COR-L47 (cell line): Measurements from ENCODE around the gene PDE1C.

Source experiments
- DNase-seq: peaks from one replicate; lab custom pipeline; 2025; lab: John Stamatoyannopoulos, UW

Gene PDE1C

GRCh38 chr7:31939076-31939475 is 131.1 kb downstream of the PDE1C start:
- no peak for DNase-seq

- no peak for DNase-seq
Observed at GRCh38 chr7:31938650-31939049, 131.6 kb downstream of the PDE1C start.

- DNase-seq: no peak
Observed at GRCh38 chr7:31937982-31938381, 132.2 kb downstream of the PDE1C start.

- DNase-seq: no peak
Observed at GRCh38 chr7:31935124-31936054, 134.8 kb downstream of the PDE1C start.

GRCh38 chr7:31934551-31934950 is 135.7 kb downstream of the PDE1C start:
- DNase-seq: no peak

- no peak for DNase-seq
Observed at GRCh38 chr7:31933481-31933880, 136.7 kb downstream of the PDE1C start.

- DNase-seq: no peak
Observed at GRCh38 chr7:31926991-31927584, 143.1 kb downstream of the PDE1C start.

GRCh38 chr7:31925753-31926454 is 144.3 kb downstream of the PDE1C start:
- DNase-seq: no peak

GRCh38 chr7:31924251-31924650 is 146.0 kb downstream of the PDE1C start:
- no peak for DNase-seq

GRCh38 chr7:31922848-31923247 is 147.4 kb downstream of the PDE1C start:
- DNase-seq: no peak

- DNase-seq: no peak
Observed at GRCh38 chr7:31921047-31921446, 149.2 kb downstream of the PDE1C start.

- no peak for DNase-seq
Observed at GRCh38 chr7:31919678-31920369, 150.4 kb downstream of the PDE1C start.

GRCh38 chr7:31918706-31919393 is 151.4 kb downstream of the PDE1C start:
- no peak for DNase-seq

- DNase-seq: no peak
Observed at GRCh38 chr7:31917256-31917655, 153.0 kb downstream of the PDE1C start.

GRCh38 chr7:31910191-31910590 is 160.0 kb downstream of the PDE1C start:
- no peak for DNase-seq

GRCh38 chr7:31906479-31907171 is 163.6 kb downstream of the PDE1C start:
- DNase-seq: no peak

- DNase-seq: no peak
Observed at GRCh38 chr7:31903962-31904361, 166.2 kb downstream of the PDE1C start.

- DNase-seq: no peak
Observed at GRCh38 chr7:31899356-31899927, 170.8 kb downstream of the PDE1C start.

GRCh38 chr7:31896925-31897324 is 173.3 kb downstream of the PDE1C start:
- DNase-seq: no peak

- DNase-seq: no peak
Observed at GRCh38 chr7:31894308-31894707, 175.9 kb downstream of the PDE1C start.

GRCh38 chr7:31893365-31893764 is 176.8 kb downstream of the PDE1C start:
- DNase-seq: no peak
